Right lobe of liver (tissue), 6 donors: ENCODE measurements around the gene DOCK1. TPM values are rescaled to one million over a fixed set of nuclear protein-coding genes. Genes with fewer than 3 reads are reported as not detected.

Experiments used
- ATAC-seq, 4 donors: fragments of 200-7000 bp; cut with Tn5 transposase; one replicate each; pipeline ENCODE4 v1.9.1; 2020; ENCODE audit warnings: mild to moderate bottlenecking in 4 of 4, moderate library complexity in 4 of 4
- DNase-seq, 3 donors: peaks; one replicate each; pipeline ENCODE4 v3.0.0-alpha.2; 2020
- H3K27ac ChIP-seq, 3 donors: fragments of 200-600 bp; one replicate each; pipeline ENCODE4 v1.8.0; 2022
- H3K27me3 ChIP-seq, 2 donors: fragments of 200-600 bp; one replicate each; pipeline ENCODE4 v1.8.0; 2022
- H3K36me3 ChIP-seq, 4 donors: fragments of 200-600 bp; sonication (generic) in 1 of 4; one replicate each; pipeline versions ENCODE4 v1.5.1 to v1.8.0; 2017 to 2022; ENCODE audit warnings: control low read depth in 1 of 4
- H3K4me1 ChIP-seq, 4 donors: fragments of 200-600 bp; sonication (generic) in 1 of 4; one replicate each; pipeline versions ENCODE4 v1.5.1 to v1.8.0; 2017 to 2022; ENCODE audit warnings: control low read depth in 1 of 4
- H3K4me3 ChIP-seq, 3 donors: fragments of 200-600 bp; one replicate each; pipeline ENCODE4 v1.8.0; 2022
- H3K9me3 ChIP-seq, 4 donors: fragments of 200-600 bp; sonication (generic) in 1 of 4; one replicate each; pipeline versions ENCODE4 v1.5.1 to v1.8.0; 2017 to 2022; ENCODE audit warnings: control low read depth in 1 of 4
- POLR2A ChIP-seq: fragments of 450-650 bp; IDR thresholded peaks from one replicate; pipeline ENCODE4 v1.6.1; 2017; ENCODE audit warnings: antibody characterized with exemption, mild to moderate bottlenecking
- whole genome bisulfite sequencing: methylation state at CpG from one replicate; pipeline ENCODE4 v1.1.6; 2018; ENCODE audit warnings: low coverage, low lambda C conversion rate; ENCODE audit not compliant: insufficient coverage; ENCODE audit errors: missing lambda C conversion rate; 5-methylcytosine and 5-hydroxymethylcytosine counted together
- intact Hi-C, 2 donors: fragments of 100-400 bp; cut with DNase I; formaldehyde crosslinking; loops; one replicate each; pipeline versions ENCODE4 v1.11.2 to v1.14.1; 2022
- total RNA-seq, 6 experiments: library from RNA; depleted of rRNA in 2 of 6; stranded (reverse); fragments of >200 nt in 2 of 6; fragmentation: NEBNext Ultra II Directional in 3 of 6; extraction: Animal tissue kit (Norgen Biotek cat#: 25700) in 3 of 6; gene quantifications; one replicate each; pipeline versions ENCODE4 v1.1.0 to v1.2.4, GENCODE V29; 2016 to 2023
- TF ChIP-seq, protein P1 (sequence below), 4 donors: fragments of 200-600 bp in 3 of 4; fragments of 450-650 bp in 1 of 4; IDR thresholded peaks; one replicate each; pipeline versions ENCODE4 v1.5.1 to v1.8.0; 2016 to 2022; ENCODE audit warnings: antibody characterized with exemption in 4 of 4, mild to moderate bottlenecking in 2 of 4
- donor health status: DM: no; HTN: yes; CAD: no.
- donor health status: DM: no; HTN: no; CAD: no.
- donor health status: DM: no; HTN: no; CAD: no.
- donor health status: DM: no; HTN: yes; CAD: no.
- donor health status: DM: no; HTN: yes; CAD: no.

The DOCK1 gene
- total RNA-seq, 6 experiments from 2014 or later = 13.8 to 17.8 (median 14.6) TPM

DNA sequence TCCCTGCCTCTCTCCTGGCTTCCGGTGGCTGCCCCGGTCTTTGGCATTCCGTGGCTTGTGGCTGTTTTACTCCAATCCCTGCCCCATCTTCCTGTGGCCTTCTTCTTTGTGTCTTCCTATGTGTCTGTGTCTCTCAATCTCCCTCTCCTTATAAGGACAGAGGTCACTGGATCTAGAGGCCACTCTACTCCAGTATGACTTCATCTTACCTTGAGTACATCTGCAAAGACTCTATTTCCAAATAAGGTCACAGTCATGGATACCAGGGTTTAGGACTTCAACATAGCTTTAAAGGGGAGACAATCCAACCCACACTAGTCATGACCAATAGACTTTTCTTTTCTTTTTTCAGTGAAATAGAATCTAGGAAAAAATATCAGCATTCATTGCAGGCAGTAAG, 444.5 kb downstream of the DOCK1 start:
- DNase-seq (no peak), ATAC-seq (no peak)
- Histone ChIP-seq H3K4me3 (no peak overlapping the region), H3K27me3 (no peaks in the 10 kb centered on the region), H3K9me3 (no peaks in the 10 kb centered on the region), H3K27ac (no peak overlapping the region), H3K4me1 (no peaks in the 10 kb centered on the region), H3K36me3 (no peaks in the 10 kb centered on the region)
- 100% methylated on average over 1 of the region's 3 CpGs for WGBS
- intact Hi-C loops = no loop called here
- TF ChIP-seq, protein P1, sequence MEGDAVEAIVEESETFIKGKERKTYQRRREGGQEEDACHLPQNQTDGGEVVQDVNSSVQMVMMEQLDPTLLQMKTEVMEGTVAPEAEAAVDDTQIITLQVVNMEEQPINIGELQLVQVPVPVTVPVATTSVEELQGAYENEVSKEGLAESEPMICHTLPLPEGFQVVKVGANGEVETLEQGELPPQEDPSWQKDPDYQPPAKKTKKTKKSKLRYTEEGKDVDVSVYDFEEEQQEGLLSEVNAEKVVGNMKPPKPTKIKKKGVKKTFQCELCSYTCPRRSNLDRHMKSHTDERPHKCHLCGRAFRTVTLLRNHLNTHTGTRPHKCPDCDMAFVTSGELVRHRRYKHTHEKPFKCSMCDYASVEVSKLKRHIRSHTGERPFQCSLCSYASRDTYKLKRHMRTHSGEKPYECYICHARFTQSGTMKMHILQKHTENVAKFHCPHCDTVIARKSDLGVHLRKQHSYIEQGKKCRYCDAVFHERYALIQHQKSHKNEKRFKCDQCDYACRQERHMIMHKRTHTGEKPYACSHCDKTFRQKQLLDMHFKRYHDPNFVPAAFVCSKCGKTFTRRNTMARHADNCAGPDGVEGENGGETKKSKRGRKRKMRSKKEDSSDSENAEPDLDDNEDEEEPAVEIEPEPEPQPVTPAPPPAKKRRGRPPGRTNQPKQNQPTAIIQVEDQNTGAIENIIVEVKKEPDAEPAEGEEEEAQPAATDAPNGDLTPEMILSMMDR (IDR thresholded peaks at IDR 0.05) = no peak
- no peak for TF ChIP-seq POLR2A

DNA sequence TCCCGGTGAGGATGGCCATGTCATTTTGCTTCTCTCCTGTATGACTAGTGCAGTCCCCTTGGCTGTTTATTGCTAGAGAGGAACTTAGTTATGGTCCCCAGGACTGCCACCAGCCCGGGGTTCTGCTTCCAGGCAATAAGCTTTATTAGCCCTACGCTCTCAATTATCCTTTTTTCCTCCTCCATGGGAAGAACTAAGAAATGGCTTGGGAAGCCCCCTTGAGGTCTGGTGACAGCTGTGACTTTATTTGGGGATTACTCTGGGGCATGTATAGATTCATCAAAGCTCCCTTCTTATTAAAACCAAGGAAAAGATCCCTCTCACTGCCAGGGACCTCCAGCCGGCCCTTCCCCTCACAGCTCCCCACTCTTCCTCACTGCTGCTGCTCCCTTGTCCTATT, 446.3 kb downstream of the DOCK1 start:
- no peak overlapping the region for H3K4me3 ChIP-seq
- ATAC-seq (no peak), DNase-seq (no peak)
- no peaks in the 10 kb centered on the region for H3K4me1 ChIP-seq
- H3K9me3 ChIP-seq = no peaks in the 10 kb centered on the region
- no peak for TF ChIP-seq POLR2A
- TF ChIP-seq, protein P1 (IDR thresholded peaks at IDR 0.05) = no peak
- no peaks in the 10 kb centered on the region for H3K36me3 ChIP-seq
- H3K27me3 ChIP-seq = no peaks in the 10 kb centered on the region
- WGBS = 88% methylated on average over 2 of the region's 4 CpGs
- intact Hi-C loops = no loop called here
- H3K27ac ChIP-seq = no peak overlapping the region

DNA sequence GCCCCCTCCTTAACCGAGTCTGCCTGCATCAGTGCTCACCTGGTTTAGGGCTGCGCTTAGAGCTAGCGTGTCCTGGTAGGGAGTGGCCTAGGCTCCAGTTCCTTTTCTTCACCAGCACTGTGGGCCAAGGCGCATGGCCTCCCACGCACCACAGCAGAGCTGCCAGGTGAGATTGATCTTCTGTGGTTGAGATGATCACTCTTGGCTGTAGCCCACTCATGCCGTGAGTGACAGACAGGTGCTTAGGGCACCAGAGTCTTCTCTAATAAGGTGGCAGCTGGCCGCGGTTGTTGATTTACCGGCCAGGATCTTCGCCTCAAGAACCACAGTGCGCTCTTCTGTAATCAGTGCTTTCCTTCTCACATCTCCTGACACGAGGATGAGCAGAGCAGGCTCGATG, 448.3 kb downstream of the DOCK1 start:
- 63% methylated on average over 6 of the region's 13 CpGs for WGBS
- DNase-seq (no peak), ATAC-seq (no peak)
- Histone ChIP-seq H3K36me3 (no peaks in the 10 kb centered on the region), H3K4me1 (no peaks in the 10 kb centered on the region), H3K4me3 (no peak overlapping the region), H3K27ac (no peak overlapping the region), H3K27me3 (no peaks in the 10 kb centered on the region), H3K9me3 (no peaks in the 10 kb centered on the region)
- intact Hi-C loops = no loop called here
- TF ChIP-seq, protein P1 (IDR thresholded peaks at IDR 0.05) = no peak
- no peak for TF ChIP-seq POLR2A

DNA sequence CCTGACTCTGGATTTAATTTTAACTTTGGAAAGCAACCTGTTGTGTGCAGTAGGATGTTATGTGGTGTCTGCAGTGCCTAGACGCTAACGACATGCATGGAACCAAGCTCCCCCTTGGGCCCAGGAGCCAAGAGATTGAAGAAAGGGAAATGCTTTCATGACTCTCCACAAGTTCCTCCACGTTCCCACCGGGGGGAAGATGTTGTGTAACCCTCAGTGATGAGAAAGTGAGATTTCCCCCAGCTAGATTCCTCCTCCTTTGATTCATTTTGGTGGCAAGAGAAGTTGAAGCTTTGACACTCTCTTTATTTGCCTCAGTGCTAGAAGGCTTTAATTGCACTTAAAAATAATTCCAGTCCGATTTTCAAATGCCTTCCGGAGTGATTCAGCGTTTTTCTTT, 449.0 kb downstream of the DOCK1 start:
- Histone ChIP-seq H3K36me3 (no peaks in the 10 kb centered on the region), H3K27ac (no peak overlapping the region), H3K9me3 (no peaks in the 10 kb centered on the region), H3K27me3 (no peaks in the 10 kb centered on the region), H3K4me1 (no peaks in the 10 kb centered on the region), H3K4me3 (no peak overlapping the region)
- 75% methylated on average over 7 of the region's 7 CpGs for WGBS
- intact Hi-C loops = no loop called here
- TF ChIP-seq, protein P1 (IDR thresholded peaks at IDR 0.05) = no peak
- TF ChIP-seq POLR2A = no peak
- DNase-seq = no peak
- no peak for ATAC-seq

DNA sequence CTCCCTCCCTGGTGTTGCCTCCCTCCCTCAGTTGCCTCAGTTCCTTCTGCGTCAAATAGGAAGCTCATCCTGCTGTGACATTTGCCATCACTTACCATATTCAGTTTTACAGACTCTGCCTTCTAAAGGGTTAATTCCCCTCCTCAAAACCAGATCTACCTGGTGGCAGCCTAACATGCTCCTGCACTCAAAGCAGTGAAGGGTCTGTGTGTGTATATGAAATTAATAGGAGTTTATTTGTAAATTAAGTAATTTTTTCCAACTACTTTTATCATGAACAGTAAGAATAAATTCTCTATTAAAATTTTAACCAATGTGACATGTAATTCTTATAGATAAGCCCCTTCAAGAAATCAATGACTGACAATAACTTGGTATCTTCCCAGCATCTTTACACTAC, 449.8 kb downstream of the DOCK1 start:
- intact Hi-C loops = no loop called here
- H3K27me3 ChIP-seq = no peaks in the 10 kb centered on the region
- no peak for DNase-seq
- TF ChIP-seq, protein P1 (IDR thresholded peaks at IDR 0.05) = peak in 3 of 4 donors; percentile 34 to 40 (median 34)
- TF ChIP-seq POLR2A = no peak
- no peak for ATAC-seq
- no peak overlapping the region for H3K27ac ChIP-seq
- 80% methylated on average over 1 of the region's 1 CpG for WGBS
- H3K4me1 ChIP-seq = no peaks in the 10 kb centered on the region
- no peaks in the 10 kb centered on the region for H3K9me3 ChIP-seq
- H3K36me3 ChIP-seq = no peaks in the 10 kb centered on the region
- no peak overlapping the region for H3K4me3 ChIP-seq
